ENCODE measurements around the gene SERTAD2.

Gene SERTAD2

DNA sequence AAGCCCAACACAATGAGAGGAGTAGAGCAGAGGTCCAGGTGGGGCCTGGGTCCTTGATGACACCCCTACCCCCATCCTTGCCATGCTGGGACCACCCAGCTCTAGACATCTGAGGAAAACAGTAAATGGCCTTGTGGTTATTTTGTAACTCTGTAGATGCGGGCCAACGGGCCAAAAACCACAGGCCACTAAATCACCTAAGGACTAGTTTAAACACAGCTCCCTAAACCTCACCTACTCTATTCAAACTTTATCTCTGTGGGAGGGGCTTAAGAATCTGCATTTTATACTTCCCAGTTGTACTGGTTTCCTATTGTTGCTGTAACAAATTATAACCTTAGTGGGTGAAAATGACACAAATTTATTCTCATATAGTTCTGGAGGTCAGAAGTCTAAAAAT is 19.0 kb upstream of the SERTAD2 start:
- DNase-seq = no peak

DNA sequence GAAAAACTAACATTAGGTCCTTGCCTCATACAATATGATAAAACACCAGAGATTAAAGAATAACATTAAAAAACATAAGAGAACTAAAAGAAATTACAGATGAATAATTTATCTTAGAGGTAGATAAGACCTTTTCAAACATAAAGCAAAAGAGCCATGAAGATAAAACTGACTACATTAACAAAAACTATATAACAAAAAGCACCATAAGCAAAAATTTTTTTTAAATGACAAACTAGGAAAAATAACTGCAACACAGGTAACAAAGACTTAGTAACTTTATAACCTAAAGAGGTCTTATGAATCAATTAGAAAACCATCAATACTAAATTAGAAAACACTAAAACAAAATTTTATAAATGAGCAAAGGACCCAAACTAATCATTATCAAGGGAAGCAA is 16.3 kb upstream of the SERTAD2 start:
- DNase-seq = no peak

DNA sequence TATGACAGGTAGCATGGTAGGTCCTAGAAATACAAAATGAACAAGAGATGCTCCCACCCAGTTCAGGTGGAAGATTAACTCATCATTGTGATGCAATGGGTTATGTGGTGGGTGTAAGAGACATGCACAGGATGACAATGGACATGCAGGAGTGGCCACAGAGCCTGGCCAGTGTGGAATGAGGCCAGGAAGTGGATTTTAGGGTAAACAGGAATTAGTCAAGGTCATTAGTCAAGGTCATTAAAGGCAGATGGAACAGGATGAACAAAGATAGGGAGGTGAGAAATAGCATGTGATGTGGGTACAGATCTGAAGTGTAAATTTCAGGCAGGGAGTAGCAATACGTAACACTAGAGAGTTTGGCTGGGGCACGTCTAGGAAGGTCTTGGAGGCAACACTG is 15.6 kb upstream of the SERTAD2 start:
- DNase-seq = no peak

DNA sequence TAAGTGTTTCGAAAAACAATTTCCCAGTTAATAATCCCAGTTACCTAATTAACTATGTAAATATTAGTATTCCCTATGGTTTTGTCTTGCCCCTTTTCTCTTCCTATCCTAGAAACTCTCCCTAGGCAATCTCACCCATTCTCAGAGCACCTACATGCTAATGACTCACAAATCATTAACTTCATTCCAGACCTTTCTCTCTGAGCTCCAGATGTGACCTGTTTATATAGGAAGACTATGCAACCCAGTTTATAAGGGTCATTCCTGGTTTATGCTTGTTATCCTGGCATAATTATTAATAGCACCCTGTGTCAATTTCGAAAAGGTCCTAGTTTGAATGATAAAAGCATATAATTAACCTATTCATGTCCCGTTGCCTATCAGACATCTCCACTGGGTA is 14.8 kb upstream of the SERTAD2 start:
- no peak for DNase-seq

DNA sequence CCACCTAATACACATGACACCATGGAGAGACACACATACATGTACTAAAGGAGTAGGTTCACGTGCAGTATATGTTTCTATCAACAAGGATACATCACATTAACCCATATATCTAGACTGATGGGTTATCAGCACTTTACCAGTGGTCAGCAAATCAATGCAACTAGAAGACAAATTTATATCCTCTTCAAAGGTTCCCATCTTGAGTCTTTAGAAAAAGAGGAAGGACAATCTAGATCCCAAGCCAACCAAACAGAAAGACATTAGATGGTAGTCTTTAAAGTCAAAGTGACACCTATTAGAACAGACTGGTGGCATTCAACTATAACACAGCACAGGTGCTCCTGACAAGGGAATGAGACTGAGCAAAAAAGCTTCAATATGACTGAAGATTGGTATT is 13.8 kb upstream of the SERTAD2 start:
- no peak for DNase-seq

DNA sequence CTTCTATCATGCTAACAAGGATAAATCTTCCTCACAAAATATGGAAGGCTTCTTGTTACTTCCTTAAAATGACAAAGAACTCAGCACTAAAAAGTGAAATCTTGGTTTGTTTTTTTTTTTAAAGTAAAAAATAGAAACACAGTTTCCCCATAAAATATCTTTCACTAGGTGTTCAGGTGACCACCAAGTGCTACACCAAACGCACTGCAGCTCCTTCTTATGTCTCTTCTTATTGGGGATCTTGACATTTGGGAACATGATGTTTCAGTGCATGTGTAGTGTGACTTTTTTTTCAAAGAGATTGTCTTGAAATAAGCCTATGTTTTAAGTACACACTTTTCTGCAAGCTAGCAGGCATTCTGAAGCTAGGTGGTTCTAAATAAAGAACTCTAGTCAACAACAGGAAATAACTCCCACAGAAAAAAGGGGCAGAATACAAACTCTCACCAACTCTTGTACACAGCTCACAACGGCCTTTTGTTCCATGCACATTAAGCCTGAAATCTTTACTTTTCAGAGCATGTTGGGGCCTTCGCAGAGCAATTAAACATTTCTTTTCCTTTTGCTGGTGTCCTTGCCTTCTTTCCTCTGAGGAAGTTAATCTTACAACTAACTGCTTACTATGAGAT is 13.2 kb upstream of the SERTAD2 start:
- DNase-seq = no peak

DNA sequence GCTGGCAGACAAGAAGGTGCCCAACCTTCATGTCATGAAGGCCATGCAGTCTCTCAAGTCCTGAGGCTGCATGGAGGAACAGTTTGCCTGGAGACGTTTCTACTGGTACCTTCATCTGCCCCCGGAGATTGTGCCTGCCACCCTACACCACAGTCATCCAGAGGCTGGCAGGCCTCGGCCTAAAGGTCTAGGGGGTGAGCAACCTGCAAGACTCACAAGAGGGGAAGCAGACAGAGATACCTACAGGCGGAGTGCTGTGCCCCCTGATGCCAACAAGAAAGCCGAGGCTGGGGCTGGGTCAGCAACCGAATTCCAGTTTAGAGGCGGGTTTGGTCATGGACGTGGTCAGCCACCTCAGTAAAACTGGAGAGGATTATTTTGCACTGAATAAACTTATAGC is 12.0 kb upstream of the SERTAD2 start:
- no peak for DNase-seq

DNA sequence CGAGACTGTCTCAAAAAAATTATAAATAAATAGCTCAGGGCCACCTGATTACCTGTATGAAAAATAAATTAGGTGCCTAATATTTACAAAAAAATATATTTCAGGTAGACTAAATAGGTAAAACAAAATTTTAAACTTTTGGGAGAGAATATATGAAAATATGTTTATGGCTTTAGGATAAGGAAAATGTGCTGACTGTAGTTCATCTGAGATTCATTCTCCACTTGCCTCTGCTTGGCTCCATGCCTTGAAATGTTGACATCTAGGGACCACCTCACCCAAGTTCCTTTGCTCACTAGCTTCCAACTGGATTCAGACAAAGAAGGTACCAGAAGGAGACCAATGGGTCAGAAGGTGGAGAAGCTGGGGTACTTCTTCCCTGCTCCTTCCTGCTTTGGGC is 9.7 kb upstream of the SERTAD2 start:
- DNase-seq = no peak

DNA sequence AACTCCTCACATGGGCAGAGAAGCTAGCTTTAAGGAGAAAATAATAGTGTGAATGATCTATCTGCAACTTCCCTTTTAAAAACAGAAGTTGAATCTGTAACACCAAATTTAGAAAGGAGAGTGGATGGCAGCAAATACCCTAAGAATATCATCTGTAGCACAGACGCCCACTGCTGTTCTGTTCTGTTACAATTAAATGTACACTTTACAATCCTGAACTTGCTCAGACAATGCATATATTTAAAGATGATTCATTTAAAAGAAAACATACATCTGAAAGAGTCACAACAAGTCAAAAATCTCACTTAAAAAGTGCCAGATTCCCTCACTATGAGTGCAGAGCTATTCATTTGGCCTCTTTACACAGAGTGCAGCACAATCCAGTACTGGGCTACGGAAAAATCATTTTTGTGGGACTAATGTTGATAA is 8.0 kb upstream of the SERTAD2 start:
- no peak for DNase-seq

DNA sequence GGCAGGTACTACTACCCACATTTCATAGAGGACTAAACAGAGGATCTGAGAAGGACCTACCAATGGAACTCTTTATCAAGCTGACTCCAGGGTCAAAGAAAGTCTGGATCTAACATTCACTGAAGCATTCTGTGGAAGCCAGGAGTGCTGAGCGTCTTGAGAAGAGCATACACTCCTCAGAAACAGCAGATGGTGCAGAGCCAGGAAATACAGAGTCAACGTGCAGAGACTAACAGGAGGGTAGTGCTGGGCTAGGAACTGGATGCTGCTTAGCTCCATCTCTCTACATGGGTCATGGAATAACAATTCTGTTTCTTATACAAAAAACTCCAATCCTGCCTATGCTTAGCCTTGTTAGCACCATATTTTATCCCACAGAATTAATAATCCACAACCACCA is 5.5 kb upstream of the SERTAD2 start:
- DNase-seq = no peak

DNA sequence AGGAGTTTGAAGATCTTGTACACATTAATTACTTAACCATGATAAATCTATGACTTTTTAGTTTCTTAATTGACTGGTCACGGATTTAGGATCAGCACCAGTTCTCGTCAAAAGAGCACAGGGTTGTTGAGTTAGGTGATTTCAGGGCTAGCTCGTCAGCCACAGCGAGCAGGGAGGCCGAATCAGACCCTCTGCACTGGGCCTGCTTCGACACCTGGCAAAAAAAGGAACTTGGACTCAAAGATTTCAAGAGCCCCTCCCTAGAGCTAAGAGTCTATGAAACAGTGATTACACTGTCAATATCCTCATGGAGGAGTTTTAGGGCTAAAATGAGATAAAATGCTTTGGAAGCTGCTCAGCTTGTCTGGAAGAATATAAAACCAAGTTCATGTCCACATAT is 4.6 kb upstream of the SERTAD2 start:
- no peak for DNase-seq

DNA sequence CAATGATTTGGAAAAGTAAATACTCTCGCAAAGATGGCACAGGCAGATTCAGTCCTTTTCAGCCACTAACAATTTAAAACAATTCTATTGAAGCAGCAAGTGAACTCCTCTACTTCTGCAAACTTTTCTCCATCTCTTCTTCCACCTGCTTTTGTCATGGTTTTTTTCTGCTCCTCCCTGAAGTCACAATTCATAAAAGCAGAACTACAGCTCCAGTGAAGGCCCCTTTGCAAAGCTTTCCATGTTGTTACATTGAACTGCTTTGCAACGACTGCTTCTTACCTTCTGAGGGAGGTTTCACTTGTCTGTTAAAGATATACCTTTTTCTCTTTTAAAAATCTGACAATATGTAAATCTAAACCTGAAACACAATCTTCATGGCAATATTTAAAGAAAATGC is 3.7 kb upstream of the SERTAD2 start:
- DNase-seq = no peak

DNA sequence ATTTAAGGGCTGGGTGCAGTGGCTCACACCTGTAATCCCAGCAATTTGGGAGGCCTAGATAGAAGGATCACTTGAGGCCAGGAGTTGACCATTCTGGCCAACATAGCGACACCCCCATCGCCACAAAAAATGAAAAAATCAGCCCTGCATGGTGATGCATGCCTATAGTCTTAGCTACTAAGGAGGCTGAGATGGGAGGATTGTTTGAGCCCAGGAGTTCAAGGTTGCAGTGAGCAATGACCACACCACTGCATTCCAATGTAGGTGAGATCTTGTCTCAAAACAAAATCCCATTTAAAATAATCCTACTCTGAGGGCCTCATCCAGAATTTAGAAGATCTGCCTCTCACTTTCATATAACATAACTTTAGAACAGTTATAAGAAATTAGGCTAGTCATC is 2.7 kb upstream of the SERTAD2 start:
- DNase-seq = peak; percentile 13

DNA sequence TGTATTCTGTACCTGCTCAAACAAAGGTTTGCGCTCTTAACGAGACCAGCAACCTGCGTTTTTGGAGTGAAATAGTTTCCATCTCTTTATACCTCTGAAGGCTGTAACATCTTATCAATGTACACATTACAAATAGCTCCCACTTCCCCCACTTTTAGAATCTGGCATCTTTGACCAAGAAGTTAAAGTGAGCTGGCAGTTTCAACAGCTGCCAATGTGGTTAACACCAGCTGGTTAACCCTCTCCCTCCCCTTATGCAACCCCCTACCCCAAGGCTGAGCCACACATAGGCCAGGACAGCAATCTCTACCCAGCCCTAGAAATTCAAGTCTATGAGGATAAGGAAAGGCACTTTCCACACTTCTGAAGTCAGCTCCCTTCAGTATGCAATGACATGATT is 2.2 kb upstream of the SERTAD2 start:
- peak; percentile 4 for DNase-seq

DNA sequence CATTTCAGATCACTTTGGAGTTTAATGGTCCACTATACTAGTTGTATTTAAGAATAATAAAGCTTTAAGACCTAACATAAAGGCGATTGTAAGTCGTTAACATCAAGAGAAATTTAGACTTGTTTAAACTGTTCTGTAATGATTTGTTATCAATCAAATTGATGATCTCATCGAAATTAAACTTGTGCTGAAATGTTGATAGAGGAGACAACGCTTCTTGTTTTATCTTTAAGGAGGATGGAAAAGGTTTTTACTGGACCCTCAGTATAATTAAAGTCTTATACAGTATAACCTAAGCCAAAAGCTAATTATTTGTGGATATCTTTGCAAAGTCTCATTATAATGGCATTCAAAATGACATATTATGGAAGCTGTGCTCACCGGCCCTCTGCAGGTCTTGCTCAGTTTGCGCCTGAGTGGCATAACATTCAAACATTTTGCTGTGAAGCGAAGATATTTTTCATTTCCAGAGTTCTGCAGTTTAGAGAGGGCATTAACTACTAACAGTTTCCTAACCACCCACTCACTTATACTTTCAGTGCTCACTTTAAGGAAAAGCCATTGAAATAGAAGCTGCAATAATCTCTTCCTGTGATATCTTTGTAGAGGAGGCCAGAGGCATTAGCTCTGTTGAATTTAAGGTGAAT is 1.4 kb upstream of the SERTAD2 start:
- peak; percentile 45 for DNase-seq

DNA sequence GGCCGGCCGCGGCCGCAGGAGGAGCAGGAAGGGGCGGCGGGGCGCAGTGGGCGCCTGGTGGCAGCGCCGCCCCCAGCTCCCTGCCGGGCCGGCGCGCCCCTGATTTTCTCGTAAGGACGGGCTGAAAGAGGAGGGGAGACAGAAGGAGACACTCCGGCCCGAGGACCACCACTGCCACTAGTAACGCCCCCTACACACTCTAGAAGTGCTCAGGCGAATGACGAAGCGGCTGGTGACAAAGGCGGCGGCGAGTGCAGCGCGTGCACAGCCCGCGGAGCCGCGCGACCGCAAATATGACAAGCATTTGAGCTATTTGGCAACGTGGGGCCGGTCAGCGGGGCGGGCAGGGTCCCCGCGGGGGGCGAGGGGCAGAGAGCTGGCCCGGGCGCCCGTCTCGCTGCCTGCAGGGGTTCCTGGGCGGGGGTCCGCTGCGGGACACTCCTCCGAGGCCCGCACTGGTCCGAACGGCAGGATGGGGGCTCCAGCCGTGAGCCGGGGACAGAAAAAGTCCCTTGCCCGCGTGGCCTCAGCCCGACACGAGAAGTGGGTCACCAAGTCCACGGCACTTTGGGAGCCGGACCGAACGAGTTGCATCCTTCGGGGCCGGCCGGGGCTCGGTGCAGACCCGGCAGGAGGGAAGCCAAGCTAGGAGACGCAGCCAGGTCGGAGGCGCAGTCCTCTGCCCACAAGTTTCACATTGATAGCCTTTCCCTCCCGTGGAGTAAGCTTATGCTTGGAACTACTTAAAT is 524 bp upstream of the SERTAD2 start:
- peak; percentile 93 for DNase-seq

DNA sequence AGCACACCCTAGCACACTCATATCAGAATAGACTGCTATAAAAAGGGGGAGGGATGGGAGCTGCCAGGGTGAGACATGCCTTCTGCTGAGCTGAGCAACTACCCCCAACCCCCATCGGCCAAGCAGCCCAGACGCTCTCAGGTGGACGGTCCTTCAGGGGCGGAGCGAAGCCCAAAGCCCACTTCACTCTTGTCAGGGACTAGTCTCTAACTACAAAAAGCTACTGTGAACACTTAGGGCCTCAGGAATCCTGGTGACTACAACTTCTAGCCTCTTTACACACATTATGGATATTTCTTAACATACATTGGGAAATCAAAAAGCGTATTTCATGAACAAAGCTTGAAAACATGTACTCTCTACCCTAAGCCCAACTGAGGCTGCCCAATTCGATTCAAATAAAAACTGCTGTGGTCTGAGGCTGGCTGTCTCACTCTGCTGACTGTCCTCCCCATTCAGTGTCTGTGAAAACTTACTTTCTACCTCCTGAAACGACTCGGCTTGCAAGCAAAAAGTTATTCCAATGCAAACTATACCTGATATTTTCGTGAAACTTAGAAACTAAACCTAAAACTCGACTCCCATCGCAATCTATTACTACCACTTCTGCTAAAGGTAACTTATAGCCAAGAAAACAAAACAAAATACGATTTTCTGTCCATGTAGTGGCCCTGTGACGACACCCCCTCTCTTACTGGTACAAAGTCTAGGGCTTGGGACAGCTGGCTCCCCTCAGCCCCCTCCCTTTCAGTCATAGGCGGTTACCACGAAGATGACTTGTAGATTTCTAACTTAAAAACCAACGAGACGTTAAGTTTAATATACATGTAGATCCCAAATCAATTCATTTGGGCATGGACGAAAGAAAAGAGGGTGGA is 1.2 kb downstream of the SERTAD2 start:
- peak; percentile 48 for DNase-seq

DNA sequence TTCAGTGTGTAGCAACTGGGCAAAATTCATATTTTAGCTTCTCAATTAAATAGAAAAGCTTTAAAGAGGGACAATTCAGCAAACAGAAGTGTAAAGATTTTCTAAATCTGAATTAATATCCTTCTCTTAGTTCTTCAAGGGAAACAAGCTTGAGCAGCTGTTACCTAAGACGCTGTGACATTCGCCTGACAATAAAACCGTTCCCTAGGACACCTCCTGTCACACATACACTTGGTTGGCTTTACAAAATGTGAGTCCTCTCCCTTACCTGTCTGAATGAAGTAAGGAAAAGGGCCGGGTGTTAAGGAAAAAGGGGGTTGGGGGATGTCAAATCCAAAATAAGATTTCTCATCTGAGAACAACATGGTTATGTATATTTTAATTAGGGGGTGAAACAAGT is 2.1 kb downstream of the SERTAD2 start:
- DNase-seq = no peak

DNA sequence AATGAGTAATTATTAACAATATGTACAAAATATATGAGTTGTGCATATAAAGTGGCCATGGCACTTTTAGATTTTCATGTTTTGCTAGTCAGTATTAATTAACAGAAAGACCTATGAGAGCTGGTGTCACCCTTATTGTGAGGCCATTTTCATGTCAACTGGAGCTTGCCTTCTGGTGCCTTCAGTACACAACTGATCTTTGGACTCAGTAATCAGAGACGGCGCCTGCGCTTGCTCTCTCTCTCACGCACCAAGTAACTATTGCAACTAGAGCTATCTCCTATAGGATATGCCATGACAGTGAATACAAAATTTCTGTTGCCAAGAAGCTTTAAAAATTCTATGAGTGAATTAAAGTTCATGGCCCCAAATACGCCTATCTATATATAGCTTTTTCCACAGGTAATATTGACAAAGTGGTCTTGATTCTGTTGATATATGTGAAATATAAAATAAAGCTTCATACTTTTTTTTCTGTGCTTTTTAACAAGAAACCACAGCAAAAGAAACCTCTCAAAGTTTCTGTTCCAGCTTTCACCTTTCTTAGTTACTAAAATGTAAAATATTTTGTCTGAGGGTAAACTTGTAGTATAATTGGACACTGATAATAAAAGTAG is 2.9 kb downstream of the SERTAD2 start:
- no peak for DNase-seq

DNA sequence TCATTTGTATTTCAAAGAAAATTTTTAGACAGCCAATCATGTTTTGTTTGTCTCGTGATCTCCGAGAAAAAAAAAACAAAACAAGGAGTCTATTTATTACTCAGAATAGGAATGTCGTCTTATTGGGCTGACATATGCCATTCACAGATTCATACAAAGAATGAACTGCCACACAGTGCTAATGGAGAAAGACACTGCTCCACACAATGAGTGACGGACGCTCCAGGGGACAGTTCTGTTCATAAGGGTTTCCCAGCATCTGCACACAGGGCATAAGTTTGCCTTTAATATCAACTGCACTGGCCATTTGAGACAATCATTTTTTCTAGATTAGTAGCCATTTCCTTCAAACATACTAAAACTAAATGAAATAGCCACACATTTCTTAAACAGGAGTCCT is 3.4 kb downstream of the SERTAD2 start:
- no peak for DNase-seq

DNA sequence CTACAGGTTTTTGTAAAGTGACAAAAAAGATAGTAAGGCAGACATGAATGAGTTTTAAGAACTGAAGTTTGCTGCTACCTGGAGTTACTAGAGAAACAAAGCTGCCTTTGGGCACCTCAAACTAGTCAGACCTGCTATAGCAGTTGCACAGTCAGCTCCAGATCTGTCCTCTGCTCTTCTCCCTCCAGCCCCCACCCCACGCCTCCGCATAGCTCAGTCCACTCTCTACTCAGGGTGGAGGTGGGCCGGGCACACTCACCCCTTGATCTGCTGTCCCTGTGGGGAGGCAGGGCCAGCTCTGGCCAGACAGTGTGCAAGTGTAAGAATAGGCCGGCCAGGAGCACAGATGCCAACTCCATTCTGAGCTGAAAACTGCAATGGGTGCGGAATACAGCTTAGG is 4.1 kb downstream of the SERTAD2 start:
- no peak for DNase-seq

DNA sequence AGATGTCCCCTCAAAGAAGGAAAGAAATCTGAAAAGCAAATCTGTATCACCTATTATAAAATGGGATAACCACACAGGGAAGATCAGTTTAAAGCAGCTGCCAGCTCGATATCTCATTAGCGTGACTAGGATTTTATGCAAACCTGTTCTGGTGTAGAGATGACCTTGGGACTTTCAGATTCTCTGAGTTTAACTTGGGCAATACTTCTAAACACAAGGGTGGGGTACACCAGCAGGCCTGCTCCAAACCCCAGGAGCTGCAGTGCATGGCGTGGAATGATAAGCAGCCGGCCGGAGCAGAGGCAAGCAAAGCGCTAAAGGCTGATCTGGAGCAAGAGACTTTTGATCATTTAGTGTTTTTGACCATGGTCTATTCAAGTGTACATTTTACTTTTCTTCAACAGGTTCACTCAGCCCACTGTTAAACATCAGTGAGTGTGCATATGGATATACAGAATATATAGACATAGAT is 4.7 kb downstream of the SERTAD2 start:
- DNase-seq = no peak

Data from EL (cell line).